Activated CD8-positive, alpha-beta T cell treated with anti-CD3 and anti-CD28 coated beads for 36 hours (primary cell): ENCODE measurements around the gene SLC35G1. TPM values are rescaled to one million over a fixed set of nuclear protein-coding genes. Genes with fewer than 3 reads are reported as not detected.

Experiments
- ATAC-seq: fragments of 200-7000 bp; cut with Tn5 transposase; one replicate; pipeline ENCODE4 v1.10.0; 2021; ENCODE audit warnings: mild to moderate bottlenecking, moderate library complexity
- CTCF ChIA-PET: fragments of 350-600 bp; sonication (Branson Sonifier 250); formaldehyde crosslinking; loops from one replicate; lab custom pipeline; 2021; ENCODE audit warnings: antibody characterized with exemption; lab: Charles Lee
- POLR2A ChIA-PET: fragments of 350-600 bp; sonication (Branson Sonifier 250); formaldehyde crosslinking; loops from one replicate; lab custom pipeline; 2021; ENCODE audit warnings: antibody characterized with exemption; lab: Charles Lee
- DNase-seq: peaks from one replicate; pipeline ENCODE4 v3.0.0-alpha.2; 2020
- H3K27ac Mint-ChIP-seq: one replicate; pipeline ENCODE4 v1.8.0; 2021; ENCODE audit warnings: mild to moderate bottlenecking, mixed read lengths
- H3K27me3 Mint-ChIP-seq: one replicate; pipeline ENCODE4 v1.8.0; 2021; ENCODE audit warnings: mixed read lengths
- H3K36me3 Mint-ChIP-seq: one replicate; pipeline ENCODE4 v1.8.0; 2021; ENCODE audit warnings: low read depth, mixed read lengths
- H3K4me1 Mint-ChIP-seq: one replicate; pipeline ENCODE4 v1.8.0; 2021; ENCODE audit warnings: low read depth, mixed read lengths
- H3K4me3 Mint-ChIP-seq: one replicate; pipeline ENCODE4 v1.8.0; 2021; ENCODE audit warnings: mild to moderate bottlenecking, moderate library complexity, mixed read lengths
- H3K9me3 Mint-ChIP-seq: one replicate; pipeline ENCODE4 v1.8.0; 2021; ENCODE audit warnings: mixed read lengths
- CTCF ChIP-seq: fragments of 200-600 bp; IDR thresholded peaks from one replicate; pipeline ENCODE4 v1.8.0; 2022; ENCODE audit warnings: antibody characterized with exemption, mild to moderate bottlenecking
- intact Hi-C: fragments of 100-400 bp; cut with micrococcal nuclease; formaldehyde crosslinking; loops from one replicate; pipeline ENCODE4 v1.10.0; 2022
- total RNA-seq, 2 experiments: library from RNA; stranded (reverse); gene quantifications; one replicate each; pipeline ENCODE4 v1.2.3, GENCODE V29; 2021

SLC35G1 gene
- total RNA-seq, 2 experiments from 2014 or later: 2.0 to 3.2 TPM

- H3K4me1 Mint-ChIP-seq: no peaks in the 10 kb centered on the region
- peaks cover 14% of the 10 kb centered on the region for H3K27me3 Mint-ChIP-seq
- no peaks in the 10 kb centered on the region for H3K9me3 Mint-ChIP-seq
- no peaks in the 10 kb centered on the region for H3K36me3 Mint-ChIP-seq
- POLR2A ChIA-PET: no interaction called here
- CTCF ChIA-PET: no interaction called here
- intact Hi-C loops: no loop called here
- no peak for TF ChIP-seq CTCF
- no peak overlapping the region for H3K4me3 Mint-ChIP-seq
- ATAC-seq: no peak
- DNase-seq: no peak
- no peak overlapping the region for H3K27ac Mint-ChIP-seq
These were observed 20.2 kb upstream of the SLC35G1 start for GRCh38 chr10:93873420-93874115.

GRCh38 chr10:93874309-93875031 lies 19.3 kb upstream of the SLC35G1 start:
- no peak overlapping the region for H3K27ac Mint-ChIP-seq
- POLR2A ChIA-PET: no interaction called here

GRCh38 chr10:93875032-93875358 lies 18.8 kb upstream of the SLC35G1 start:
- ChIA-PET CTCF (interaction anchor here (1.1 kb wide), 1 partner anchor 17 kb away, joined by 3 read pairs; no protein-coding TSS in a partner anchor), POLR2A (no interaction called here)
- TF ChIP-seq CTCF: no peak
- no peak for DNase-seq
- no peak for ATAC-seq
- Mint-ChIP-seq H3K27ac (no peak overlapping the region), H3K4me3 (no peak overlapping the region), H3K27me3 (peaks cover 14% of the 10 kb centered on the region), H3K4me1 (no peaks in the 10 kb centered on the region), H3K9me3 (no peaks in the 10 kb centered on the region), H3K36me3 (no peaks in the 10 kb centered on the region)
- intact Hi-C loops: no loop called here

More at GRCh38 chr10:93874309-93875031, 19.3 kb upstream of the SLC35G1 start:
- no peaks in the 10 kb centered on the region for H3K36me3 Mint-ChIP-seq
- CTCF ChIA-PET: interaction anchor here (1.1 kb wide), 1 partner anchor 16 kb away, joined by 3 read pairs; no protein-coding TSS in a partner anchor
- ATAC-seq (no peak), DNase-seq (no peak)
- no peaks in the 10 kb centered on the region for H3K9me3 Mint-ChIP-seq
- no peak overlapping the region for H3K4me3 Mint-ChIP-seq
- peaks cover 14% of the 10 kb centered on the region for H3K27me3 Mint-ChIP-seq
- TF ChIP-seq CTCF: no peak
- H3K4me1 Mint-ChIP-seq: no peaks in the 10 kb centered on the region
- intact Hi-C loops: no loop called here

GRCh38 chr10:93876381-93876780 lies 17.4 kb upstream of the SLC35G1 start:
- Mint-ChIP-seq H3K4me3 (no peak overlapping the region), H3K27me3 (peaks cover 17% of the 10 kb centered on the region), H3K36me3 (no peaks in the 10 kb centered on the region), H3K27ac (no peak overlapping the region), H3K4me1 (no peaks in the 10 kb centered on the region), H3K9me3 (no peaks in the 10 kb centered on the region)
- intact Hi-C loops: no loop called here
- ChIA-PET CTCF (no interaction called here), POLR2A (no interaction called here)
- TF ChIP-seq CTCF: no peak
- ATAC-seq (no peak), DNase-seq (no peak)

GRCh38 chr10:93879273-93879672 lies 14.5 kb upstream of the SLC35G1 start:
- ChIA-PET POLR2A (no interaction called here), CTCF (no interaction called here)
- ATAC-seq: no peak
- Mint-ChIP-seq H3K4me3 (no peak overlapping the region), H3K4me1 (no peaks in the 10 kb centered on the region), H3K9me3 (no peaks in the 10 kb centered on the region), H3K27me3 (peaks cover 17% of the 10 kb centered on the region), H3K36me3 (no peaks in the 10 kb centered on the region), H3K27ac (no peak overlapping the region)
- TF ChIP-seq CTCF: no peak
- no peak for DNase-seq
- intact Hi-C loops: no loop called here
